ENCODE results near the gene OXNAD1.

OXNAD1 gene

GRCh38 chr3:16337856-16338540, 73.0 kb downstream of the OXNAD1 start:
- no peak for TF ChIP-seq CTCF (IDR thresholded peaks at IDR 0.05; ENCODE audit: unreplicated experiment in 3 of 3)
- Mint-ChIP-seq H3K36me3 (ENCODE audit: low read depth) (peaks cover 30% of the 10 kb centered on the region), H3K9me3 (peaks cover 6% of the 10 kb centered on the region), H3K4me1 (peaks cover 4% of the 10 kb centered on the region), H3K27ac (no peak overlapping the region), H3K27me3 (ENCODE audit: low read depth) (no peaks in the 10 kb centered on the region), H3K4me3 (no peak overlapping the region)

GRCh38 chr3:16338999-16339398, 74.0 kb downstream of the OXNAD1 start:
- TF ChIP-seq CTCF (IDR thresholded peaks at IDR 0.05; ENCODE audit: unreplicated experiment in 3 of 3): no peak
- Mint-ChIP-seq H3K27ac (peak overlapping the region in 1 of 3 experiments; percentile 63), H3K36me3 (ENCODE audit: low read depth) (peaks cover 34% of the 10 kb centered on the region), H3K9me3 (peaks cover 9% of the 10 kb centered on the region), H3K4me3 (no peak overlapping the region), H3K4me1 (peaks cover 7% of the 10 kb centered on the region), H3K27me3 (ENCODE audit: low read depth) (no peaks in the 10 kb centered on the region)

GRCh38 chr3:16343101-16343500, 78.1 kb downstream of the OXNAD1 start:
- Mint-ChIP-seq H3K4me3 (no peak overlapping the region), H3K9me3 (peaks cover 3% of the 10 kb centered on the region), H3K36me3 (ENCODE audit: low read depth) (peaks cover 40% of the 10 kb centered on the region), H3K27me3 (ENCODE audit: low read depth) (no peaks in the 10 kb centered on the region), H3K4me1 (peaks cover 8% of the 10 kb centered on the region), H3K27ac (no peak overlapping the region)
- TF ChIP-seq CTCF (IDR thresholded peaks at IDR 0.05; ENCODE audit: unreplicated experiment in 3 of 3): no peak

GRCh38 chr3:16346413-16347081, 81.5 kb downstream of the OXNAD1 start:
- H3K4me1 Mint-ChIP-seq: peaks cover 17% of the 10 kb centered on the region
- TF ChIP-seq CTCF (IDR thresholded peaks at IDR 0.05; ENCODE audit: unreplicated experiment in 3 of 3): no peak
- H3K9me3 Mint-ChIP-seq: peaks cover 3% of the 10 kb centered on the region
- H3K27me3 Mint-ChIP-seq (ENCODE audit: low read depth): no peaks in the 10 kb centered on the region
- H3K4me3 Mint-ChIP-seq: no peak overlapping the region
- no peak overlapping the region for H3K27ac Mint-ChIP-seq
- H3K36me3 Mint-ChIP-seq (ENCODE audit: low read depth): peaks cover 60% of the 10 kb centered on the region

- no peak for TF ChIP-seq CTCF (IDR thresholded peaks at IDR 0.05; ENCODE audit: unreplicated experiment in 3 of 3)
- peaks cover 3% of the 10 kb centered on the region for H3K9me3 Mint-ChIP-seq
- no peak overlapping the region for H3K27ac Mint-ChIP-seq
- H3K36me3 Mint-ChIP-seq (ENCODE audit: low read depth): peaks cover 60% of the 10 kb centered on the region
- H3K4me1 Mint-ChIP-seq: peaks cover 17% of the 10 kb centered on the region
- H3K27me3 Mint-ChIP-seq (ENCODE audit: low read depth): no peaks in the 10 kb centered on the region
- H3K4me3 Mint-ChIP-seq: no peak overlapping the region
Observed at GRCh38 chr3:16347548-16347947, 82.5 kb downstream of the OXNAD1 start.
